H1 (cell line): Measurements from ENCODE around the gene PDE4D. TPM values are rescaled to one million over a fixed set of nuclear protein-coding genes. Genes with fewer than 3 reads are reported as not detected.

Experiments
- CTCF ChIA-PET: fragments of 300-600 bp; sonication (Branson Sonifier 250); formaldehyde crosslinking; loops from one replicate; lab custom pipeline; 2021; ENCODE audit not compliant: partially characterized antibody; lab: Charles Lee
- POLR2A ChIA-PET: fragments of 300-600 bp; sonication (Branson Sonifier 250); formaldehyde crosslinking; loops from one replicate; lab custom pipeline; 2021; ENCODE audit warnings: inconsistent platforms; ENCODE audit not compliant: partially characterized antibody; lab: Charles Lee
- DNase-seq, 2 experiments: peaks; one replicate each; pipeline versions ENCODE4 v3.0.0 to v3.0.0-alpha.2; 2010 to 2022; ENCODE audit warnings: low spot score in 2 of 2, low read depth in 1 of 2, mixed read lengths in 1 of 2
- FAIRE-seq: peaks from 2 replicates; lab custom pipeline; 2011; peaks lifted over from hg19 to GRCh38; lab: Jason Lieb, UNC
- H2AFZ ChIP-seq: 2 replicates; pipeline ENCODE4 v1.8.1; 2012; ENCODE audit warnings: low read length, inconsistent platforms
- H2AK5ac ChIP-seq: 2 replicates; pipeline ENCODE4 v1.6.1; 2013; ENCODE audit warnings: low read depth, low read length
- H2BK120ac ChIP-seq: replicated peaks from 2 replicates; pipeline ENCODE3; 2013; ENCODE audit warnings: low read depth, low read length, inconsistent platforms
- H2BK12ac ChIP-seq: 2 replicates; pipeline ENCODE4 v1.6.1; 2013; ENCODE audit warnings: low read depth, low read length
- H2BK15ac ChIP-seq: 2 replicates; pipeline ENCODE4 v1.6.1; 2013; ENCODE audit warnings: low read length
- H2BK20ac ChIP-seq: 2 replicates; pipeline ENCODE4 v1.6.1; 2013; ENCODE audit warnings: low read length
- H2BK5ac ChIP-seq: 2 replicates; pipeline ENCODE4 v1.6.1; 2013; ENCODE audit warnings: low read depth, low read length
- H3K14ac ChIP-seq: 2 replicates; pipeline ENCODE4 v1.6.1; 2013; ENCODE audit warnings: inconsistent platforms; ENCODE audit not compliant: insufficient read length
- H3K18ac ChIP-seq: 2 replicates; pipeline ENCODE4 v1.6.1; 2013; ENCODE audit warnings: low read length; ENCODE audit errors: extremely low read depth
- H3K23ac ChIP-seq: 2 replicates; pipeline ENCODE4 v1.6.1; 2013; ENCODE audit warnings: inconsistent platforms; ENCODE audit not compliant: insufficient read length
- H3K23me2 ChIP-seq: 2 replicates; pipeline ENCODE4 v1.6.1; 2013; ENCODE audit warnings: low read depth, low read length
- H3K27ac ChIP-seq: 2 replicates; pipeline ENCODE4 v1.6.1; 2011; ENCODE audit warnings: low read depth, low read length, inconsistent platforms
- H3K27me3 ChIP-seq, 4 experiments: replicated peaks in 1 of 4; 1 replicate in 1 of 4; 2 replicates in 3 of 4; pipeline versions ENCODE4 v1.6.1 to v1.8.1; 2011 to 2013; ENCODE audit warnings: low read length in 3 of 4, mild to moderate bottlenecking in 3 of 4, inconsistent platforms in 2 of 4, mixed read lengths in 2 of 4, moderate library complexity in 1 of 4; ENCODE audit not compliant: control insufficient read depth in 3 of 4, insufficient read depth in 3 of 4; ENCODE audit errors: extremely low read depth in 1 of 4
- H3K36me3 ChIP-seq, 4 experiments: 2 replicates each; pipeline versions ENCODE4 v1.6.1 to v1.8.1; 2011 to 2013; ENCODE audit warnings: mild to moderate bottlenecking in 4 of 4, low read length in 3 of 4, moderate library complexity in 2 of 4, control low read depth in 1 of 4, inconsistent platforms in 1 of 4; ENCODE audit not compliant: insufficient read depth in 4 of 4, control insufficient read depth in 2 of 4
- H3K4ac ChIP-seq: replicated peaks from 2 replicates; pipeline ENCODE3; 2013; ENCODE audit warnings: low read length, low read depth, mixed read lengths, inconsistent platforms; ENCODE audit not compliant: insufficient read length
- H3K4me1 ChIP-seq, 4 experiments: replicated peaks in 1 of 4; 1 replicate in 1 of 4; 2 replicates in 3 of 4; pipeline versions ENCODE4 v1.6.1 to v1.8.1; 2011 to 2013; ENCODE audit warnings: low read length in 3 of 4, inconsistent platforms in 2 of 4, mixed read lengths in 1 of 4; ENCODE audit not compliant: insufficient read depth in 4 of 4, control insufficient read depth in 3 of 4
- H3K4me2 ChIP-seq, 2 experiments: 2 replicates each; pipeline versions ENCODE4 v1.6.1 to v1.8.1; 2011 to 2013; ENCODE audit warnings: low read depth in 2 of 2, low read length in 2 of 2, control low read depth in 1 of 2, inconsistent platforms in 1 of 2, mild to moderate bottlenecking in 1 of 2; ENCODE audit not compliant: insufficient read depth in 1 of 2
- H3K4me3 ChIP-seq, 4 experiments: fragments of 200-600, 300-600 bp in 1 of 4; sonication (generic), shearing (Covaris generic), sonication (Bioruptor Twin) in 1 of 4; 2 replicates each; pipeline versions ENCODE4 v1.5.1 to v1.8.1; 2011 to 2016; ENCODE audit warnings: low read length in 4 of 4, low read depth in 3 of 4, control low read depth in 2 of 4, inconsistent platforms in 2 of 4, mild to moderate bottlenecking in 2 of 4, mixed read lengths in 1 of 4, moderate library complexity in 1 of 4; ENCODE audit not compliant: insufficient read depth in 2 of 4; ENCODE audit errors: extremely low read depth in 1 of 4
- H3K56ac ChIP-seq: replicated peaks from 2 replicates; pipeline ENCODE3; 2013; ENCODE audit warnings: low read depth, mild to moderate bottlenecking, mixed read lengths, low read length, inconsistent platforms; ENCODE audit not compliant: insufficient read length
- H3K79me1 ChIP-seq: 2 replicates; pipeline ENCODE4 v1.6.1; 2013; ENCODE audit warnings: low read depth, low read length, control low read depth
- H3K79me2 ChIP-seq, 2 experiments: 2 replicates each; pipeline versions ENCODE4 v1.6.1 to v1.8.1; 2012 to 2013; ENCODE audit warnings: low read length in 2 of 2, mild to moderate bottlenecking in 2 of 2, inconsistent platforms in 1 of 2; ENCODE audit not compliant: insufficient read depth in 2 of 2, control insufficient read depth in 1 of 2
- H3K9ac ChIP-seq, 4 experiments: replicated peaks in 1 of 4; 1 replicate in 1 of 4; 2 replicates in 3 of 4; pipeline versions ENCODE4 v1.6.1 to v1.8.1; 2011 to 2013; ENCODE audit warnings: low read depth in 3 of 4, low read length in 3 of 4, control low read depth in 2 of 4, mild to moderate bottlenecking in 2 of 4, moderate library complexity in 2 of 4, inconsistent platforms in 1 of 4; ENCODE audit errors: extremely low read depth in 1 of 4
- H3K9me3 ChIP-seq, 2 experiments: 2 replicates each; pipeline versions ENCODE4 v1.6.1 to v1.8.1; 2012 to 2013; ENCODE audit warnings: mild to moderate bottlenecking in 2 of 2, moderate library complexity in 2 of 2, control low read depth in 1 of 2, inconsistent platforms in 1 of 2, low read depth in 1 of 2, low read length in 1 of 2, mixed read lengths in 1 of 2; ENCODE audit not compliant: insufficient read depth in 2 of 2
- H4K20me1 ChIP-seq, 2 experiments: replicated peaks in 1 of 2; 2 replicates each; pipeline versions ENCODE3 to v1.8.1; 2011 to 2013; ENCODE audit warnings: inconsistent platforms in 2 of 2, low read length in 2 of 2, mild to moderate bottlenecking in 1 of 2; ENCODE audit not compliant: insufficient read depth in 2 of 2, control insufficient read depth in 1 of 2
- H4K5ac ChIP-seq: 2 replicates; pipeline ENCODE4 v1.6.1; 2013; ENCODE audit warnings: low read length, low read depth, mixed read lengths, inconsistent platforms; ENCODE audit not compliant: insufficient read length
- H4K8ac ChIP-seq: 2 replicates; pipeline ENCODE4 v1.8.0; 2013; ENCODE audit warnings: mild to moderate bottlenecking, moderate library complexity, low read length, inconsistent platforms; ENCODE audit not compliant: insufficient read depth; ENCODE audit errors: extremely low read depth
- H4K91ac ChIP-seq: replicated peaks from 2 replicates; pipeline ENCODE3; 2013; ENCODE audit warnings: low read length, mixed read lengths, inconsistent platforms; ENCODE audit not compliant: insufficient read length
- CREB1 ChIP-seq: IDR thresholded peaks from 2 replicates; pipeline ENCODE4 v1.6.1; 2012; ENCODE audit warnings: inconsistent platforms
- CTBP2 ChIP-seq: IDR thresholded peaks from 2 replicates; pipeline ENCODE4 v1.7.0; 2011; ENCODE audit warnings: borderline replicate concordance, mild to moderate bottlenecking, moderate library complexity, mixed read lengths, low read length; ENCODE audit not compliant: insufficient read depth, insufficient read length
- EZH2 ChIP-seq: fragments of 200-600 bp; sonication (generic); IDR thresholded peaks from 2 replicates; pipeline ENCODE4 v1.7.1; 2012; ENCODE audit warnings: low read depth, mild to moderate bottlenecking, moderate library complexity, low read length, inconsistent platforms; ENCODE audit not compliant: severe bottlenecking
- KDM1A ChIP-seq: fragments of 200-600, 300-600 bp; sonication (generic); IDR thresholded peaks from 2 replicates; pipeline ENCODE4 v1.7.1; 2016; ENCODE audit warnings: mild to moderate bottlenecking, low read length, borderline replicate concordance
- KDM4A ChIP-seq: IDR thresholded peaks from one replicate; pipeline ENCODE4 v1.7.1; 2012; ENCODE audit warnings: low read depth, mild to moderate bottlenecking, moderate library complexity, low read length, inconsistent platforms; ENCODE audit not compliant: severe bottlenecking
- MAFK ChIP-seq: IDR thresholded peaks from 2 replicates; pipeline ENCODE4 v1.6.1; 2012; ENCODE audit warnings: low read depth, mild to moderate bottlenecking, improper control_type of control experiment, low read length
- NRF1 ChIP-seq: IDR thresholded peaks from 2 replicates; pipeline ENCODE4 v1.6.1; 2011; ENCODE audit warnings: mild to moderate bottlenecking, low read depth, low read length, improper control_type of control experiment
- PHF8 ChIP-seq: fragments of 200-600 bp; sonication (generic); conservative IDR thresholded peaks from 2 replicates; pipeline ENCODE4 v1.7.1; 2012; ENCODE audit warnings: low read depth, mild to moderate bottlenecking, inconsistent platforms, low read length, moderate library complexity
- POU5F1 ChIP-seq: IDR thresholded peaks from 2 replicates; pipeline ENCODE4 v1.6.1; 2011; ENCODE audit warnings: low read depth, mild to moderate bottlenecking, low read length, moderate library complexity
- TBP ChIP-seq: IDR thresholded peaks from 2 replicates; pipeline ENCODE4 v1.6.1; 2011; ENCODE audit warnings: low read depth, low read length, improper control_type of control experiment
- TEAD4 ChIP-seq: IDR thresholded peaks from 2 replicates; pipeline ENCODE4 v1.6.1; 2012; ENCODE audit warnings: low read depth, low read length, inconsistent platforms, mixed read lengths
- WGBS, 2 experiments: shearing (Covaris generic) in 1 of 2; methylation state at CpG; one replicate each; pipeline versions ENCODE4 v1.1.6 to v1.1.7; 2013 to 2015; ENCODE audit warnings: low lambda C conversion rate in 2 of 2, mixed read lengths in 2 of 2, inconsistent platforms in 1 of 2, low coverage in 1 of 2, missing lambda C conversion rate in 1 of 2; ENCODE audit not compliant: insufficient replicate concordance in 2 of 2, insufficient coverage in 1 of 2, insufficient read length in 1 of 2; ENCODE audit errors: extremely low coverage in 1 of 2, missing lambda C conversion rate in 1 of 2; 5-methylcytosine and 5-hydroxymethylcytosine counted together
- polyA plus RNA-seq, 7 experiments: library from polyadenylated mRNA; depleted of rRNA in 3 of 7; stranded (reverse) in 5 of 7; unstranded in 2 of 7; fragments of >200 nt in 5 of 7; fragments of 200-250 nt in 2 of 7; gene quantifications; 1 replicate in 5 of 7; 2 replicates in 1 of 7; 4 replicates in 1 of 7; pipeline versions ENCODE4 v1.2.1 to v1.2.3, GENCODE V29; 2011 to 2013; ENCODE audit warnings: missing spikeins in 2 of 7, mixed read lengths in 2 of 7
- total RNA-seq: library from RNA; stranded (reverse); fragmentation: NEBNext Ultra II Directional; extraction: Animal tissue kit (Norgen Biotek cat#: 25700); gene quantifications from 2 replicates; pipeline ENCODE4 v1.2.1, GENCODE V29; 2021
- TF ChIP-seq, protein P1 (sequence below): IDR thresholded peaks from 2 replicates; pipeline ENCODE4 v1.6.1; 2011; ENCODE audit warnings: low read depth, mild to moderate bottlenecking, low read length; ENCODE audit not compliant: insufficient read depth

The PDE4D gene
- total and polyA plus RNA-seq, 2 of the 8 experiments (the other 6 are each of a cell fraction or from before 2014, with no cell fraction given), result 2.3 to 3.7 TPM

DNA sequence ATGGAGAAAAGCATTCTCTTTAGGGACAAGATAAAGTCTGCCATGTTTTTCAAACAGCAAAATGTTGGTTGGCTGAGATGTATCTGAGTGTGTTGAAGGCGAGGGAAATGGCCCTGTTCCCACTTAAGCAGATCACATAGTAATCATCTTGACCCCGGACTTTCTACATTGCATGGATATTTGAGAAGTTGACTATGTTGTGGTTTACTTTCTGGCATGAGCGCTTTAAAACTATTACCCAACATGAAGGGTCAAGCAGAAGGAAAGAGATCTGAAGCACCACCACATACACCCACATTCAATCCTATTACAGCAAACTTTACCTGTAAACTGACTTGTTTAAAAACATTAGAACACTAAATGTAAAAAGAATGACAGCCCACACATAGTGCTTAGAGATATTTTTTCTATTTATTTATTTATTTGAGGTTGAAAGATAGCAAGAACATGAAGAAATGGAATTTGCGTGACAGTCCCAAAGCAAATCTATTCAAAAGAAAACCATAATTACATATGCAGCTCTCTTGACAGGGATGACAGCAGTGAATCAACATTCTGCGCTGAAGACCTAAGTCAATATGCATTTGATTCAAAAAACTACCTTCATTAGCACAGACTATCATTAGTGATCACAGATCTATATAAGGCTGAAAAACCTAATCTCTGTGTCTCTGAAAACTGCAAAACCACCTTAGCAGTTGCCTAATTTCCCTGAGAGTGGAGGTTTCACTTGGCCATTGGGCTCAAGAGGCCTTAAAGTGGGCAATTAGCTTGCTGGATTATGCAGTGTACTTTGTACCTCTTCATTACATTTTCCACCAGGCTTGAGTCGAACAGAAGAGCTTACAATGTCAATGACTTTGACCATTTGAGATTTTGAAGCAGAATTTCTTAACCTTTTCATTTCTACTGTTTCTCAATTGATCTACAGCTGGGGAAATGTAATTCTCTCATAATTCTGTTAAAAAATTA, 195.0 kb downstream of the PDE4D start:
- no peak overlapping the region for H3K9ac ChIP-seq
- no peak overlapping the region for H2BK120ac ChIP-seq
- no peak overlapping the region for H2BK20ac ChIP-seq
- no peaks in the 10 kb centered on the region for H3K23me2 ChIP-seq
- no peak overlapping the region for H2BK12ac ChIP-seq
- H3K27me3 ChIP-seq, result no peaks in the 10 kb centered on the region
- no peaks in the 10 kb centered on the region for H3K79me1 ChIP-seq
- H4K20me1 ChIP-seq, result no peaks in the 10 kb centered on the region
- CTCF ChIA-PET, result interaction anchor here (1.0 to 3.1 kb wide), 3 partner anchors 11 to 38 kb away, joined by 3 to 11 read pairs (median 5); no protein-coding TSS in a partner anchor
- H2BK5ac ChIP-seq, result no peak overlapping the region
- no peak overlapping the region for H3K14ac ChIP-seq
- H2AK5ac ChIP-seq, result no peak overlapping the region
- no peaks in the 10 kb centered on the region for H3K36me3 ChIP-seq
- DNase-seq, result no peak
- no peak for FAIRE-seq
- no peak overlapping the region for H3K4ac ChIP-seq
- no peaks in the 10 kb centered on the region for H3K79me2 ChIP-seq
- no peak overlapping the region for H3K4me3 ChIP-seq
- 90% methylated on average over 6 of the region's 6 CpGs; no CpG with 5 or more reads in 1 of the 2 experiments for WGBS, 2 experiments
- H3K56ac ChIP-seq, result no peak overlapping the region
- POLR2A ChIA-PET, result no interaction called here
- no peak overlapping the region for H3K27ac ChIP-seq
- H3K9me3 ChIP-seq, result no peaks in the 10 kb centered on the region
- H3K18ac ChIP-seq, result no peak overlapping the region
- no peak overlapping the region for H4K91ac ChIP-seq
- H3K23ac ChIP-seq, result no peak overlapping the region
- no peak overlapping the region for H2BK15ac ChIP-seq
- H2AFZ ChIP-seq, result no peak overlapping the region
- no peaks in the 10 kb centered on the region for H3K4me1 ChIP-seq
- H3K4me2 ChIP-seq, result no peak overlapping the region
- no peak overlapping the region for H4K8ac ChIP-seq
- no peak overlapping the region for H4K5ac ChIP-seq
- TF ChIP-seq TBP, result no peak
- no peak for TF ChIP-seq KDM4A
- no peak for TF ChIP-seq KDM1A
- TF ChIP-seq CTBP2, result no peak
- no peak for TF ChIP-seq TEAD4
- no peak for TF ChIP-seq PHF8
- no peak for TF ChIP-seq EZH2
- TF ChIP-seq CREB1, result no peak
- TF ChIP-seq, protein P1, sequence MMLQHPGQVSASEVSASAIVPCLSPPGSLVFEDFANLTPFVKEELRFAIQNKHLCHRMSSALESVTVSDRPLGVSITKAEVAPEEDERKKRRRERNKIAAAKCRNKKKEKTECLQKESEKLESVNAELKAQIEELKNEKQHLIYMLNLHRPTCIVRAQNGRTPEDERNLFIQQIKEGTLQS, result no peak
- no peak for TF ChIP-seq NRF1
- no peak for TF ChIP-seq POU5F1
- TF ChIP-seq MAFK, result no peak
